ENCODE measurements around the gene HCN2. TPM values are rescaled to one million over a fixed set of nuclear protein-coding genes. Genes with fewer than 3 reads are reported as not detected.

The HCN2 gene
- total and polyA plus RNA-seq, 8 donors: 0.06 to 0.50 (median 0.17) TPM

DNA sequence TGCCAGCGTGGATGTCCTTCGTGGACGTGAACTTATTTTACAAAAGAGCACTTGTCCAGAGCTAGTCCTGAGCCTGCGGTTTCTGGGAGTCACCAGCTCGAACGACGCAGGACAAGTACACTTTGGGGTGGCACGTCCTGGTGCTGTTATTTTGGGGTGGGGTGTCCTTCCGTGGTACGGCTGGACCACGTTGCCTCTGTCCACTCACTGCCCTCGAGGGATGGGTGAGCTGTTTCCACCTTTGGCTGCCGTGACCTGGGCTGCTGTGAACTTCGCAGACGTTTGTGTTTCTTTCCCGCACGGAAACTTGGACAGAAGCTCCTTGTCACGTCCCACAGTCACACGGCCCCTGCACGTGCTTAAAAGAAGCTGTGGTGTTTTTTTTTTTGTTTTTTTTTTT is 34.9 kb upstream of the HCN2 start:
- peaks cover 8 to 13% of the 10 kb centered on the region in 2 donors for H3K4me1 ChIP-seq
- intact Hi-C loops (cut with DNase I): no loop called here
- peaks cover 0 to 11% of the 10 kb centered on the region in 2 donors for H3K27me3 ChIP-seq
- ATAC-seq (no peak), DNase-seq (peak in 1 of 4 donors; percentile 53)
- no peaks in the 10 kb centered on the region for H3K9me3 ChIP-seq
- no peak overlapping the region for H3K4me3 ChIP-seq
- TF ChIP-seq, protein P1, sequence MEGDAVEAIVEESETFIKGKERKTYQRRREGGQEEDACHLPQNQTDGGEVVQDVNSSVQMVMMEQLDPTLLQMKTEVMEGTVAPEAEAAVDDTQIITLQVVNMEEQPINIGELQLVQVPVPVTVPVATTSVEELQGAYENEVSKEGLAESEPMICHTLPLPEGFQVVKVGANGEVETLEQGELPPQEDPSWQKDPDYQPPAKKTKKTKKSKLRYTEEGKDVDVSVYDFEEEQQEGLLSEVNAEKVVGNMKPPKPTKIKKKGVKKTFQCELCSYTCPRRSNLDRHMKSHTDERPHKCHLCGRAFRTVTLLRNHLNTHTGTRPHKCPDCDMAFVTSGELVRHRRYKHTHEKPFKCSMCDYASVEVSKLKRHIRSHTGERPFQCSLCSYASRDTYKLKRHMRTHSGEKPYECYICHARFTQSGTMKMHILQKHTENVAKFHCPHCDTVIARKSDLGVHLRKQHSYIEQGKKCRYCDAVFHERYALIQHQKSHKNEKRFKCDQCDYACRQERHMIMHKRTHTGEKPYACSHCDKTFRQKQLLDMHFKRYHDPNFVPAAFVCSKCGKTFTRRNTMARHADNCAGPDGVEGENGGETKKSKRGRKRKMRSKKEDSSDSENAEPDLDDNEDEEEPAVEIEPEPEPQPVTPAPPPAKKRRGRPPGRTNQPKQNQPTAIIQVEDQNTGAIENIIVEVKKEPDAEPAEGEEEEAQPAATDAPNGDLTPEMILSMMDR (IDR thresholded peaks at IDR 0.05): no peak
- no peak overlapping the region for H3K27ac ChIP-seq
- no peaks in the 10 kb centered on the region for H3K36me3 ChIP-seq

DNA sequence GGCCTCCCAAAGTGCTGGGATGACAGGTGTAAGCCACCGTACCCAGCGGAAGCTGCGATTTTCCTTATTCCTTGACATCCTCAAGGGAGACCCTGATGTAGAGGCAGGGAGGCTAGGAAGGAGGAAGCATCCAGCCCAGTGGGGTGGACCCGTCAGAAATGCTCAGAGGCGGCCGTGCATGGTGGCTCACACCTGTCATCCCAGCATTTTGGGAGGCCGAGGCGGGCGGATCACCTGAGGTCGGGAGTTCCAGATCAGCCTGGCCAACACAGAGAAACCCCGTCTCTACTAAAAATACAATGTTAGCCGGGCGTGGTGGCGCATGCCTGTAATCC is 34.2 kb upstream of the HCN2 start:
- Histone ChIP-seq H3K4me3 (no peak overlapping the region), H3K36me3 (no peaks in the 10 kb centered on the region), H3K9me3 (no peaks in the 10 kb centered on the region), H3K27ac (peak overlapping the region in 1 of 2 donors; percentile 15), H3K27me3 (peaks cover 0 to 11% of the 10 kb centered on the region in 2 donors), H3K4me1 (peaks cover 8 to 13% of the 10 kb centered on the region in 2 donors)
- TF ChIP-seq, protein P1 (IDR thresholded peaks at IDR 0.05): no peak
- intact Hi-C loops (cut with DNase I): no loop called here
- no peak for ATAC-seq
- peak in 1 of 4 donors; percentile 27 for DNase-seq

DNA sequence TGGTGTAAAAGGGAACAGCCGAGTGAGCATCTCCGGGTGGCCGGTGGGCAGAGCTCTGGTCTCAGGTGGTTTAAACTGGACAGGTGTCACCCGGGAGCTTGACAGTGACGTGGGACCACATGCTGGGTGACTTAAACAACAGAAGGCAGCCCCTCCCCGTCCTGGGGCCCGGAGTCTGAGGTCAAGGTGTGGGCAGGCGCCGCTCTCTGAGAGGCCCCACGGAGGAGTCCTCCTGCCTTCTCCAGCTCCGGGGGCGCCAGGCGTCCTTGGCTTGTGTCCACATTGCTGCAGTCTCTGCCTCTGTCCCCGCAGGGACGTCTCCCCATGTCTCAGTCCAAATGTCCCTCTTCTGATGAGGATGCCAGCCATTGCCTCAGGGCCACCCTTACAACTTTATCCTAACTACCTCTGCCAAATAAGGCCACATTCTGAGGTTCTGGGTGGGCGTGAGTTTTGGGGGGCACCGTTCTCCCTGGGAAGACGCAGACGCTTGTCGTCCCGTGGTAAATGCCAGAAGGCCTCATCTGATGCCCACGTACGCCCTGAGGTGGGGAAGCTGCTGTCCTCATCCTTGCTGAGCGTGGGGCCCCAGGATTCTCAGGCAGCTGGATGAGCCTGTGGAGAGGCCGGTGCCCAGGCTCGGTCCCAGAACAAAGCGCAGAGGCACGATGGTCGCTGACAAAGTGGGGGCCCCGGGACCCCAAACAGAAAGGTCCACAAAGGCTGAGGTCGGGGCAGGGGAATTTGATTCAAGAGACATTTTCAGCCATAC is 32.9 kb upstream of the HCN2 start:
- Histone ChIP-seq H3K4me3 (no peak overlapping the region), H3K27ac (peak overlapping the region in 1 of 2 donors; percentile 15), H3K27me3 (peaks cover 0 to 10% of the 10 kb centered on the region in 2 donors), H3K36me3 (no peaks in the 10 kb centered on the region), H3K9me3 (no peaks in the 10 kb centered on the region), H3K4me1 (peaks cover 8 to 13% of the 10 kb centered on the region in 2 donors)
- DNase-seq (peak in 1 of 4 donors; percentile 70), ATAC-seq (no peak)
- intact Hi-C loops (cut with DNase I): no loop called here
- TF ChIP-seq, protein P1 (IDR thresholded peaks at IDR 0.05): no peak

DNA sequence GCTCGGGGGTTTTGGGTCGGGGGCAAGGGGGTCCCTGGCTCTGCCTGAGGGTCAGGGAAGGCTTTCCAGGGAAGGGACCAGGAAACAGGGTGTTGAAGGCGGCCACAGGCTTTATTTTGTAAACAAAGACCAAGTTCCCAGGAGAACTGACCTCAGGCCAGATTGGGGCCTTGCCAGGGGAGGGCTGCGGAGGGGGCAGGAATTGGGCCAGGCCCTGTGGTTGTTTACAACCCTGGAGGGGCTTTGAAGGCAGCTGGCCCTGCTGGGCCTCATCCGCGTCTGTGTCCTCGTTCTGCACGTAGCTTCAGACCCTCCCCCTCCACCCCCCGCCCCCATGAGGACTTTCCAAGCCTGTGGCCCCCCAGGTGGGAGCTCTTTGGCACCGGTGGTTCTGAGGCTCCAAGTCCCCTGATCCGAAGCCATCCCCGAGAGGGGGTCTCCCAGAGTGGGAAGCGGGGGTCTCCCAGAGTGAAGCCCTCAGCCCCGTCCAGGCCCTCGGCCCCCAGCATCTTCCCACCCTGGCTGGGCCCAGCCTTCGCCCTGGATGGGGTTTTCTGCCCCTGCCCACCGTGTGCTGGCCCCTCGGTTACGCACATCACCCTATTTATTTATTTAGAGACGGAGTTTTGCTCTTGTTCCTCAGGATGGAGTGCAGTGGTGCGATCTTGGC is 30.8 kb upstream of the HCN2 start:
- H3K27me3 ChIP-seq: no peaks in the 10 kb centered on the region
- intact Hi-C loops (cut with DNase I): no loop called here
- DNase-seq (peak in 3 of 4 donors; percentile 59 to 90 (median 70)), ATAC-seq (no peak)
- peak overlapping the region in 1 of 2 donors; percentile 15 for H3K27ac ChIP-seq
- H3K36me3 ChIP-seq: no peaks in the 10 kb centered on the region
- TF ChIP-seq, protein P1 (IDR thresholded peaks at IDR 0.05): no peak
- peaks cover 8 to 13% of the 10 kb centered on the region in 2 donors for H3K4me1 ChIP-seq
- no peak overlapping the region for H3K4me3 ChIP-seq
- H3K9me3 ChIP-seq: no peaks in the 10 kb centered on the region

DNA sequence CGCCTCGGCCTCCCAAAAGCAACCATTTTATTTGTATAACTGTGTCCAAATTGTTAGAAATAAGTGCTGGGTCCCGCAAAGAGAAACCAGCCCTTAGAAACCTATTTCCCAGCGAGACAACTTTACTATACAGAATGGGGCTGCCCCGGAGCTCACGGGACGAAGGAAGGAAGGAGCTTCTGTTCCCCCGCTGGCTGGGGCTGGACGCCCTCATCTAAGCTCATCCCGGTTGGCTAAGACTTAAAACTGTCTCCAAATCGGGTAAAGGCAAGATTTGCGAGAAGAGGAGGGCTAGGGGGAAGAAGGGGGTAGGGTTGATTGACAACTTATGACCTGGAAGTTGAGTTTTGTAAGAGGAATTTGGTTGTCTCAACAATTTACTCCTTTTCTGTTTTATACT is 29.6 kb upstream of the HCN2 start:
- intact Hi-C loops (cut with DNase I): no loop called here
- peak in 1 of 4 donors; percentile 15 for DNase-seq
- Histone ChIP-seq H3K27me3 (no peaks in the 10 kb centered on the region), H3K36me3 (no peaks in the 10 kb centered on the region), H3K4me1 (peaks cover 8 to 13% of the 10 kb centered on the region in 2 donors), H3K27ac (no peak overlapping the region), H3K9me3 (no peaks in the 10 kb centered on the region), H3K4me3 (no peak overlapping the region)
- no peak for ATAC-seq
- TF ChIP-seq, protein P1 (IDR thresholded peaks at IDR 0.05): no peak

Data from left lung (tissue), 10 donors.